ENCODE measurements around the gene SNX7.
A peak's percentile ranks its signal among the peaks of the same experiment; 100 is the strongest.

Gene SNX7

GRCh38 chr1:98769162-98769561 lies 107.6 kb downstream of the SNX7 start:
- no peak for DNase-seq (ENCODE audit: low read depth)

DNA sequence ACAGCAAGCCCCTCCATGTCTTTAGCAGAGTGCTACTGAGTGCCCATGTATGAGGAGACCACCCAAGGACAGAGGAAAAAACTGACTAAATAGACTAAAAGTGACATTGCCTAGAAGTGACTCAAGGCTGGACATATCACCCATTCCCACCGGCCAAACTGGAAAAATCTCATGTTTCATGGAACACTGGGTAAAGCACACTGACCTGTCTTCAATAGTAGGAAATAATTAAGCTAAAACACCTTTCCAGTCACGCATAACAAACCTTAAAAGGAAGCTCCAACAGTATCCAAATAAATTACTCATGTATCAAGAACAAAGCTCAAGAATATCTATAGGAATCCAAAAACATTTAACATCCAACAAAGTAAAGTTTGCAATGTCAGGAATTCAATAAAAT lies 120.4 kb downstream of the SNX7 start:
- no peak for DNase-seq (ENCODE audit: low read depth)

DNA sequence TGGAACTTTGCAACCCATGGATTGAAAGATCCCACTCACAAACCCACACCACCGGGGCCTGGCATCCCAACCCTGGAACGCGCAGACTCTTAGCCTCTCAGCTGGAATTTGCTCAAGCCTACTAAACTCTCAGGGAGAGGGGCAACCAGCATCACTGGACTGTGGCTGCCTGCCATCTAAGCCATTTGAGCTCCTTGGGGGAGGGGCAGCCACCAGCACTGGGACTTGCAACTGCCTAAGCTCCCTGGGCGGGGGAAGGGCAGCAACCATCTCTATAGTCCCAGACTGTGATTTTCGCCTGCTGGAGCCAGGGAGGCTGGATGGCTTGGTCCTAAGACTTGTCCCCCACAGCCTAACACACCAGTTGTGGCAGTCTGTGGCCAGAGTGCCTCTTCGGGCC lies 122.3 kb downstream of the SNX7 start:
- DNase-seq (ENCODE audit: low read depth) = no peak

DNA sequence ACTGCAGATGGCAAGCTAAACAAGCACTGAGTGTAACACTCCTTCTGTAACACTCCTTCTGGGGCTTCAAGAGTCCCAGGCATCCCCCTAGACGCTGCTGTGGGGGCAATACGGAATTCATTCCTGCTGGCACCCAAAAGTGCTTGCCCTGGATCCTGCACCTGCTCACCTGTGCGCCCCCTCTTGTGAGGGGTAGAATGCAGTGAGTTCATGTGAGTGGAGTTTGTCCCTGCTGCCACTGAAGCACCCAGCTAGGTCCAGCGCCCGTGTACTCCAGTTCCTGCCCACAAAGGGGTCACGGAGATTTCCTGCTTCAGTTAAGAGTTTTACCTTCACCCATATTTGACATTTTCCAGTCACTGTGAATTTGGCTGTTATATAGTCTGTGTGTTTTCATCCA lies 130.0 kb downstream of the SNX7 start:
- no peak for DNase-seq (ENCODE audit: low read depth)

DNA sequence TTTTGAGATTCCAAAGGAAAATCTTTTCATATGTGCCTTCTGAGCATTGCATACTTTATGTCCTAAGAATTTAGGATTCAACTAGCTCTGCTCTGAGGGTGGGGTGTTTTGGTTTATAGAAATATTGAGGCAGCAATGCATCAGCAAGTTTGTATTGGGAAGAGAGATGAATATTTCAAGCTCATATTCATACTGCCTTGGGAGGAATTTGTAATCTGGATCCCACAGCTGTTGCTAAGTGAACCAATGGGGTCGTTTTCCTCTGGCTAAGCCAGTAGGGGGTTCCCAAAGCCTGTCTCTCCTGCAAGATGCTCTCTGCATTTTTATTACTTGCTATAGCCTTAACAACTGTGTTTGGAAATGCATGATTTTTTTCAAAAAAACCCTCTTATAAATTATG lies 130.6 kb downstream of the SNX7 start:
- peak; percentile 24 for DNase-seq (ENCODE audit: low read depth)

DNA sequence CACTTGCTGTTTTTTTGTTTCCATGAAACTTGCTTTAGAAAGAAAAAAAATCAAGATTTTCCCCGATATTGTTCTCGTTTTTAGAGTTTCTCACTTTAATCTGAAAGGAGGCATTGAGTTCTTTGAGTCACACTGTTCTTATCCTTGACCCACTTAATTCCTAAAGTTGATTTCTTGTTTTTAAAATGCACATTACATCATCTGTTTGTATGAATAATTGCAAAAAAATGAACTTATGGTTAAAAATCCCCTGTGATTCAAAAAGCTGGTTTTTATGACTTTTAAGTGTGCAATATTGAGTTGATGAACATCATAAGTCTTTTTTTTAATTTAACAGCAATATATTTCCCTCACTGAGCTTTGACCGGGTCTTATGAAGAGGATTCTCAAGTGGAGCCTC lies 131.6 kb downstream of the SNX7 start:
- DNase-seq (ENCODE audit: low read depth) = peak; percentile 57

- DNase-seq (ENCODE audit: low read depth) = peak; percentile 69
Observed at GRCh38 chr1:98794196-98794886, 132.8 kb downstream of the SNX7 start.

- DNase-seq (ENCODE audit: low read depth) = no peak
Observed at GRCh38 chr1:98796049-98796448, 134.5 kb downstream of the SNX7 start.

DNA sequence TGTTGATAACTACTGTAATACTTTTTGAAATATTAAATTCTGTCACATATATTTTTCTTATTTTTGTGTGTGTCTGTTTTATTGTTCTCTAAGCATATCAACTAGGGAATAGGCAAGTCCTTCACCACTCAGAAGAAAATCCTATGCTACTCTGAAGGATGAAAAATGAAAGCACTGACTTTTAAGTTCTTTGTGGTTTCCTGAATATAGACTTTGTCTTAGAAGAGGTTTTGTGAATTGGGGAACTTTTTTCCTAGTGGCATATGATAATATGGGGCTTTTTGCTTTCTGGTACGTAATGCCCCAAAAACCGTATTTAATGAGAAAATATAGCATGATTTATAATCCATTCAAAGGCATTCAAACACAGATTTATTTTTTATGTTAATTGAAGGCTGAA lies 136.0 kb downstream of the SNX7 start:
- no peak for DNase-seq (ENCODE audit: low read depth)

All from amniotic epithelial cell (primary cell).